MM.1S (cell line): ENCODE data around the gene EDEM3.

Experiments
- DNase-seq: peaks from one replicate; pipeline ENCODE4 v3.0.0-alpha.2; 2015
- H2AFZ ChIP-seq: fragments of 300-600 bp; sonication (generic); 2 replicates; pipeline ENCODE4 v1.6.0; 2016; ENCODE audit warnings: antibody characterized with exemption, low read length
- H3F3A ChIP-seq: fragments of 300-600 bp; sonication (generic); 2 replicates; pipeline ENCODE4 v1.6.1; 2016; ENCODE audit warnings: mild to moderate bottlenecking, antibody characterized with exemption, low read length, moderate library complexity, mixed read lengths; ENCODE audit not compliant: insufficient read depth
- H3K27ac ChIP-seq: fragments of 300-600 bp; sonication (generic); 2 replicates; pipeline ENCODE4 v1.5.1; 2016; ENCODE audit warnings: mild to moderate bottlenecking, low read length
- H3K27me3 ChIP-seq: fragments of 300-600 bp; sonication (generic); replicated peaks from 2 replicates; pipeline ENCODE4 v1.6.0; 2016; ENCODE audit warnings: low read length; ENCODE audit not compliant: insufficient read depth
- H3K36me3 ChIP-seq: fragments of 300-600 bp; sonication (generic); replicated peaks from 2 replicates; pipeline ENCODE4 v1.6.1; 2016; ENCODE audit warnings: mild to moderate bottlenecking, low read length, mixed read lengths; ENCODE audit not compliant: insufficient read depth
- H3K4me1 ChIP-seq: fragments of 300-600 bp; sonication (generic); 2 replicates; pipeline ENCODE4 v1.6.1; 2016; ENCODE audit warnings: low read length, mixed read lengths
- H3K4me2 ChIP-seq: fragments of 300-600 bp; sonication (generic); 2 replicates; pipeline ENCODE4 v1.6.0; 2016; ENCODE audit warnings: low read depth, low read length
- H3K4me3 ChIP-seq: fragments of 300-600 bp; sonication (generic); 2 replicates; pipeline ENCODE4 v1.5.1; 2016; ENCODE audit warnings: low read length, mixed read lengths
- H3K79me2 ChIP-seq: fragments of 300-600 bp; sonication (generic); 2 replicates; pipeline ENCODE4 v1.6.1; 2016; ENCODE audit warnings: mixed run types, low read length, mixed read lengths
- H3K9ac ChIP-seq: fragments of 300-600 bp; sonication (generic); 2 replicates; pipeline ENCODE4 v1.6.1; 2016; ENCODE audit warnings: low read length, mixed read lengths
- H3K9me2 ChIP-seq: fragments of 300-600 bp; sonication (generic); replicated peaks from 2 replicates; pipeline ENCODE4 v1.6.1; 2016; ENCODE audit warnings: mild to moderate bottlenecking, low read length, mixed read lengths; ENCODE audit not compliant: insufficient read depth
- H3K9me3 ChIP-seq: fragments of 300-600 bp; sonication (generic); replicated peaks from 2 replicates; pipeline ENCODE4 v1.6.1; 2016; ENCODE audit warnings: mild to moderate bottlenecking, low read length, mixed read lengths; ENCODE audit not compliant: insufficient read depth
- H4K20me1 ChIP-seq: fragments of 300-600 bp; sonication (generic); 2 replicates; pipeline ENCODE4 v1.6.1; 2016; ENCODE audit warnings: mild to moderate bottlenecking, low read length, moderate library complexity, mixed read lengths; ENCODE audit not compliant: insufficient read depth
- CTCF ChIP-seq: fragments of 300-600 bp; sonication (generic); IDR thresholded peaks from 2 replicates; pipeline ENCODE4 v1.5.1; 2016; ENCODE audit warnings: antibody characterized with exemption, low read length, mixed read lengths
- EZH2 ChIP-seq: fragments of 300-600 bp; sonication (generic); optimal IDR thresholded peaks from 2 replicates; pipeline ENCODE3; 2017; ENCODE audit warnings: low read depth, mild to moderate bottlenecking, antibody characterized with exemption, low read length, mixed read lengths
- EZH2phosphoT487 ChIP-seq: fragments of 300-600 bp; sonication (generic); IDR thresholded peaks from 2 replicates; pipeline ENCODE4 v1.6.1; 2018; ENCODE audit warnings: antibody characterized with exemption, low read length

The EDEM3 gene

DNA sequence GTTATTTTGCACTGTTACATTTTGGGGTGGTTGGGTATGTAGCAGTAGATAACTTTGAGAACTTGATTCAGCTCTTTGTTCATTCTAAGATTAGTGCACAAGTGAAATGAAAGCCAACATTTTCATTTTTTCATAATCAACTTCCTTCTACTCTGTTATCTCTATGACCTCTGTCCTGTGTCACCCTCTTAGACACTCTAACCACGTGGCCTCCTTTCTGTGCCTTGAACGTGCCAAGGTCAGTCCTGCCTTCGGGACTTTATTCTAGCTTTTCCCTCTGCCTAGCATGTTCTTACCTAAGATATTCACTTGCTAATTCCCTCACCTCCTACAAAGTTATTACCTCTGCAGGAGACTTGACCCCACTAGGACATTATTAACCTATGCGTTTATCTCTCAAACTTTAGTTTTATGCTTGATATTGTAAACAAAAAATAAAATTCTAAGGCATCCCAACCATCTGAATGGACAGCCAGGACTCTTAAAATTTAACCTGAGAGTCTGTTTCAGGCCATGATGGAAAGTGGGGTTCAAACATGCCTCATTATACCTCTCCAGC, 19.2 kb upstream of the EDEM3 start:
- Histone ChIP-seq H4K20me1 (no peaks in the 10 kb centered on the region), H3K27me3 (no peaks in the 10 kb centered on the region), H3K4me2 (no peak overlapping the region), H3K27ac (no peak overlapping the region), H3K4me1 (no peaks in the 10 kb centered on the region), H3K4me3 (no peak overlapping the region), H3K9ac (no peak overlapping the region), H3F3A (no peaks in the 10 kb centered on the region), H2AFZ (no peak overlapping the region), H3K9me3 (no peaks in the 10 kb centered on the region), H3K36me3 (no peaks in the 10 kb centered on the region), H3K9me2 (no peaks in the 10 kb centered on the region), H3K79me2 (no peaks in the 10 kb centered on the region)
- no peak for DNase-seq
- TF ChIP-seq CTCF = no peak
- no peak for TF ChIP-seq EZH2
- TF ChIP-seq EZH2phosphoT487 = no peak

GRCh38 chr1:184771190-184771691, 16.6 kb upstream of the EDEM3 start:
- Histone ChIP-seq H3K9me2 (no peaks in the 10 kb centered on the region), H3K9ac (no peak overlapping the region), H3K4me3 (no peak overlapping the region), H3K27me3 (no peaks in the 10 kb centered on the region), H3K9me3 (no peaks in the 10 kb centered on the region), H3K27ac (no peak overlapping the region), H3K79me2 (no peaks in the 10 kb centered on the region), H3F3A (no peaks in the 10 kb centered on the region), H2AFZ (no peak overlapping the region), H3K4me1 (no peaks in the 10 kb centered on the region), H3K4me2 (no peak overlapping the region), H4K20me1 (no peaks in the 10 kb centered on the region), H3K36me3 (no peaks in the 10 kb centered on the region)
- TF ChIP-seq EZH2 (no peak), EZH2phosphoT487 (no peak), CTCF (no peak)
- no peak for DNase-seq

GRCh38 chr1:184770181-184770979, 15.7 kb upstream of the EDEM3 start:
- no peak overlapping the region for H3K9ac ChIP-seq
- TF ChIP-seq CTCF = no peak

More at GRCh38 chr1:184770181-184770979, 15.7 kb upstream of the EDEM3 start:
- no peaks in the 10 kb centered on the region for H4K20me1 ChIP-seq
- no peaks in the 10 kb centered on the region for H3K9me2 ChIP-seq
- no peaks in the 10 kb centered on the region for H3K27me3 ChIP-seq
- DNase-seq = no peak
- no peak overlapping the region for H3K4me2 ChIP-seq
- H3K79me2 ChIP-seq = no peaks in the 10 kb centered on the region
- no peaks in the 10 kb centered on the region for H3K4me1 ChIP-seq
- no peak overlapping the region for H2AFZ ChIP-seq
- H3F3A ChIP-seq = no peaks in the 10 kb centered on the region
- no peaks in the 10 kb centered on the region for H3K9me3 ChIP-seq
- no peaks in the 10 kb centered on the region for H3K36me3 ChIP-seq
- no peak overlapping the region for H3K4me3 ChIP-seq
- no peak overlapping the region for H3K27ac ChIP-seq
